Calu3 (cell line): ENCODE data around the gene RIN3. TPM values are rescaled to one million over a fixed set of nuclear protein-coding genes. Genes with fewer than 3 reads are reported as not detected.

Source experiments
- BruUV-seq: library from RNA; stranded (reverse); fragments of 400-500 nt; replicated peaks from 2 replicates; lab custom pipeline; 2021; lab: Mats Ljungman, UMichigan
- CTCF ChIA-PET: fragments of 300-600 bp; sonication (Branson Sonifier 250); formaldehyde crosslinking; loops from one replicate; lab custom pipeline; 2022; ENCODE audit warnings: antibody characterized with exemption; lab: Charles Lee
- DNase-seq: peaks from one replicate; pipeline ENCODE4 v3.0.0; 2022
- H3K27ac Mint-ChIP-seq: one replicate; pipeline ENCODE4 v1.8.0; 2022; ENCODE audit warnings: mixed read lengths; ENCODE audit not compliant: unreplicated experiment
- H3K27me3 Mint-ChIP-seq: one replicate; pipeline ENCODE4 v1.8.0; 2022; ENCODE audit warnings: mixed read lengths; ENCODE audit not compliant: unreplicated experiment
- H3K36me3 Mint-ChIP-seq: one replicate; pipeline ENCODE4 v1.8.0; 2022; ENCODE audit warnings: mild to moderate bottlenecking, moderate library complexity, mixed read lengths; ENCODE audit not compliant: insufficient read depth, unreplicated experiment
- H3K4me1 Mint-ChIP-seq: one replicate; pipeline ENCODE4 v1.8.0; 2022; ENCODE audit warnings: mild to moderate bottlenecking, low read depth, mixed read lengths; ENCODE audit not compliant: unreplicated experiment
- H3K4me3 Mint-ChIP-seq: one replicate; pipeline ENCODE4 v1.8.0; 2022; ENCODE audit warnings: mild to moderate bottlenecking, low read depth, moderate library complexity, mixed read lengths; ENCODE audit not compliant: unreplicated experiment
- H3K9me3 Mint-ChIP-seq: one replicate; pipeline ENCODE4 v1.8.0; 2022; ENCODE audit warnings: low read depth, mixed read lengths; ENCODE audit not compliant: unreplicated experiment
- intact Hi-C: fragments of 100-400 bp; cut with micrococcal nuclease; formaldehyde crosslinking; loops from one replicate; pipeline ENCODE4 v1.10.0; 2022; ENCODE audit not compliant: unreplicated experiment
- total RNA-seq: library from RNA; stranded (reverse); gene quantifications from 2 replicates; pipeline ENCODE4 v1.2.3, GENCODE V29; 2022
- TF ChIP-seq, protein P1 (sequence below): fragments of 200-600 bp; IDR thresholded peaks from one replicate; pipeline ENCODE4 v1.8.0; 2022; ENCODE audit warnings: antibody characterized with exemption; ENCODE audit not compliant: unreplicated experiment

Gene RIN3
- total RNA-seq, 1 experiment from 2014 or later = 13.8 TPM

DNA sequence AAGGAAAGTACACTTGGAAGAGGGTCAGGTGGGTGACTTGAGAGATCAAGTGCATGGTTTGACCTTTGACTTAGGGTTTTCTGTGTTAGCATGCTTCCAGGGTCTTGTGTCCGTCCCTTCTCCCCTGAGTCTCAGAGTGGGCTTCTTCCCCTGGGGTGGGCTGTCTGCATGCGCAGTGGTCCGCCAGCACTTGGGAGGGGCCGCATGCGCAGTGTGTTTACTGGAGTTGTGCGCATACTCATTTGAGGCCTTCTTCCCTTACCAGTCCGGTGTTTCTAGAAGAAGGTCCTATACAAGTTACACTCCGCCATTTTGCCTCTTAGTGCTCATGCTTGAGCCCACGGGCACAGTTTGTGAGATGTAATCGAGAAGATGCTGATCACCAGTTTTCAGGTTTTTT lies 58.5 kb downstream of the RIN3 start:
- TF ChIP-seq, protein P1, sequence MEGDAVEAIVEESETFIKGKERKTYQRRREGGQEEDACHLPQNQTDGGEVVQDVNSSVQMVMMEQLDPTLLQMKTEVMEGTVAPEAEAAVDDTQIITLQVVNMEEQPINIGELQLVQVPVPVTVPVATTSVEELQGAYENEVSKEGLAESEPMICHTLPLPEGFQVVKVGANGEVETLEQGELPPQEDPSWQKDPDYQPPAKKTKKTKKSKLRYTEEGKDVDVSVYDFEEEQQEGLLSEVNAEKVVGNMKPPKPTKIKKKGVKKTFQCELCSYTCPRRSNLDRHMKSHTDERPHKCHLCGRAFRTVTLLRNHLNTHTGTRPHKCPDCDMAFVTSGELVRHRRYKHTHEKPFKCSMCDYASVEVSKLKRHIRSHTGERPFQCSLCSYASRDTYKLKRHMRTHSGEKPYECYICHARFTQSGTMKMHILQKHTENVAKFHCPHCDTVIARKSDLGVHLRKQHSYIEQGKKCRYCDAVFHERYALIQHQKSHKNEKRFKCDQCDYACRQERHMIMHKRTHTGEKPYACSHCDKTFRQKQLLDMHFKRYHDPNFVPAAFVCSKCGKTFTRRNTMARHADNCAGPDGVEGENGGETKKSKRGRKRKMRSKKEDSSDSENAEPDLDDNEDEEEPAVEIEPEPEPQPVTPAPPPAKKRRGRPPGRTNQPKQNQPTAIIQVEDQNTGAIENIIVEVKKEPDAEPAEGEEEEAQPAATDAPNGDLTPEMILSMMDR = no peak
- intact Hi-C loops = no loop called here
- Mint-ChIP-seq H3K4me1 (no peaks in the 10 kb centered on the region), H3K27me3 (no peaks in the 10 kb centered on the region), H3K36me3 (no peaks in the 10 kb centered on the region), H3K4me3 (no peak overlapping the region), H3K27ac (no peak overlapping the region), H3K9me3 (no peaks in the 10 kb centered on the region)
- CTCF ChIA-PET = no interaction called here
- BruUV-seq = no TSS peak
- no peak for DNase-seq

DNA sequence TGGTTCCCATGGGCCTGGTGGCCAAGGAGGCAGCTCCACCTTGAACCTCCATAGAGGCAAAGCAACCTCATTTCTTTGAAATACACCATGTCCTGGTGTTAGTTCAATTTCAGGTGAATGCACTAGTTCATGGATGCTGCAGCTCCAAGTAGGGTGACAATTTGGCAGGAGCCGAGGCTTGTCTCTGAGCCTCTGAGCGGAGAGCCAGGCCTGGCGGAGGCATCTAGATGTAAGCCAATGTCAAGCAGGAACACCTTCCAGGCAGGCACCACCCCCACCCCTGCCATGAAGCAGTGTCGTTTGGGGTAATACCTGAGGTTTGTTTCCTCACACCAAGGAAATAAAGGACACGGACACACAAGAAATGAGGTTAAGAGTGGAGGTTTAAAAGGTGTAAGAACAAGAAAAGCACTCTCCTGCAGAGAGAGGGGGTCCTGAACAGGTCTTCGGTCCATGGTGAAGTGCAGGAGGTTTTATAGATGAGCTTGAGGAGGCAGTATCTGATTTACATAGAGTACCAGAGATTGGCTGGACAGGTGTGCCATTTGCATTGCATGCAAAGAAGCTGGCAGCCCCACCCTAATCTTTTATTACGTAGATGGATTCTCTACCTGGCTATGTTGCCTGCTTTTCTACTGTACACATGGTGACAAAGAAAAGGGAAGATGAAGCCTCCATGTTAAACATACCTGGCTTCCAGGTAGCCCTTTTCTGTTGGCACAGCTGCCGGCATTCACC lies 60.3 kb downstream of the RIN3 start:
- Mint-ChIP-seq H3K4me1 (no peaks in the 10 kb centered on the region), H3K27ac (no peak overlapping the region), H3K4me3 (no peak overlapping the region), H3K27me3 (no peaks in the 10 kb centered on the region), H3K36me3 (no peaks in the 10 kb centered on the region), H3K9me3 (no peaks in the 10 kb centered on the region)
- CTCF ChIA-PET = no interaction called here
- DNase-seq = no peak
- TF ChIP-seq, protein P1 = no peak
- intact Hi-C loops = no loop called here
- no TSS peak for BruUV-seq

DNA sequence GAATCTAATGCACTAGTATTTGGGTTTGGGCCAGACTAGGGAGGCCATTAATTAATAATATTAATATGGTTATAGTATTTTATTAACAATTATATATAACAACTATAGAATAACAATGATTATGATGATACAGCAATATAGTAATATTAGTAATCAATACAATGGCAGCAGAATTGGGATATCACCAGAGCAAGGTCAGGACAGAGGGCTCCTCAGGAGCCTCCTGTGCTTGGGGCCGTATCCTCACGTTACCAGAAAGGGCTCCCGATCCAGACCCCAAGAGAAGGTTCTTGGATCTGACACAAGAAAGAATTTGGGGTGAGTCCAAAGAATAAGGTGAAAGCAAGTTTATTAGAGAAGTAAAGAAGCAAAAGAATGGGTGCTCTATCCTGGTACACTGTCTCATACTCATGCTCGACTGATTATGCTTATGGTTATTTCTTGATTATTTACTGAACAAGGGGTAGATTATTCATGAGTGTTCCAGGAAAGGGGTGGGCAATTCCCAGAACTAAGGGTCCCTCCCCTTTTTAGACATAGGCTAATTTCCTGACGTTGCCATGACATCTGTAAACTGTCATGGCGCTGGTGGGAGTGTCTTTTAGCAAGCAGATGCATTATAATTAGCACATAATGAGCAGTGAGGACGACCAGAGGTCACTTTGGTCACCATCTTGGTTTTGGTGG lies 61.6 kb downstream of the RIN3 start:
- Mint-ChIP-seq H3K9me3 (no peaks in the 10 kb centered on the region), H3K4me1 (no peaks in the 10 kb centered on the region), H3K36me3 (no peaks in the 10 kb centered on the region), H3K27me3 (no peaks in the 10 kb centered on the region), H3K4me3 (no peak overlapping the region), H3K27ac (no peak overlapping the region)
- CTCF ChIA-PET = no interaction called here
- BruUV-seq = no TSS peak
- intact Hi-C loops = no loop called here
- TF ChIP-seq, protein P1 = no peak
- DNase-seq = no peak

DNA sequence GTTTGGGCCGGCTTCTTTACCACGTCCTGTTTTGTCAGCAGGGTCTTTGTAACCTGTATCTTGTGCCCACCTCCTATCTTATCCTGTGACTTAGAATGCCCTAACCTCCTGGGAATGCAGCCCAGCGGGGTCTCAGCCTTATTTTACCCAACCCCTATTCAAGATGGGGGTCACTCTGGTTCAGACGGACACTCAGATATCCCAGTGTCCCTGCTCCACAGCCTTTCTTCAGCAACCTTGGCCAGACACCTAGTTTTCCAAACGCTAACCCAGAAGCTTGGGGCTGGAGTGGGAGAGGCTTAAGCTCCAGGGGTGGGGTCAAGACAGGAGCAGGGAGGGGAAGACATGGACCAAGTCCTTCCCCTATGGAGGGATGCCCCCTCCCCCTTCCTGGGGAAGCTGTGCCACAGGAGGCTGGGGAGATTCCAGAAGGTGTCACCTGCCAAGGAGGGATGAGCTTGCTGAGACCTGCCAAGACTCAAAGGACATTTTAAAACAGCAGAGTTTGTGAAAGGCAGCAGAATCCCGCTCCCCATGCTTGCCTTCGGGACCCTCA lies 62.2 kb downstream of the RIN3 start:
- H3K27ac Mint-ChIP-seq = no peak overlapping the region
- no peaks in the 10 kb centered on the region for H3K27me3 Mint-ChIP-seq
- BruUV-seq = no TSS peak
- H3K9me3 Mint-ChIP-seq = no peaks in the 10 kb centered on the region
- no peaks in the 10 kb centered on the region for H3K36me3 Mint-ChIP-seq
- no peaks in the 10 kb centered on the region for H3K4me1 Mint-ChIP-seq
- CTCF ChIA-PET = no interaction called here
- TF ChIP-seq, protein P1 = no peak
- no peak for DNase-seq
- intact Hi-C loops = no loop called here
- no peak overlapping the region for H3K4me3 Mint-ChIP-seq
